ENCODE measurements around the gene ADAMTS15.

The ADAMTS15 gene

DNA sequence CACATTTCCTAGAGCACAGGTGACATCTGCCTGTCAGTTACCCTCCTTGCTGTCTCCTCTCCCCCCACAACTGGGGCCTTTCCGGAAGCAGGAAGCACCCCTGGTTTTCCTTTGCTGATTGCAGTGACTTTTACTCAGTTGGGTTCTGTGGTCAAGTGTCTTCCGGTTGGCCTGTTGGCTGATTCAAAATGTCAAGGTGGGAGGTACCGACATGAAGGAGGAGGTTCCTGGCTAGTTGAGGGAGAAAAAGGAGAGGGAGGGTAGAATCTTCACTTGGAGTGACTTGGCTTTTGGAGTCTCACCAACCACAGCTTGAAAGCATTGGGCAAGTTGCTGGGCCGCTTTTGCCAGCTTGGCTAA lies 9.3 kb upstream of the ADAMTS15 start (continued):
- TF ChIP-seq ZNF354C (tag by site-specific recombination; IDR thresholded peaks at IDR 0.05; ENCODE audit: borderline replicate concordance, low read depth) (no peak), ZNF658 (tag by site-specific recombination; IDR thresholded peaks at IDR 0.05) (no peak), ZNF37A (tag by site-specific recombination; IDR thresholded peaks at IDR 0.05) (no peak)

DNA sequence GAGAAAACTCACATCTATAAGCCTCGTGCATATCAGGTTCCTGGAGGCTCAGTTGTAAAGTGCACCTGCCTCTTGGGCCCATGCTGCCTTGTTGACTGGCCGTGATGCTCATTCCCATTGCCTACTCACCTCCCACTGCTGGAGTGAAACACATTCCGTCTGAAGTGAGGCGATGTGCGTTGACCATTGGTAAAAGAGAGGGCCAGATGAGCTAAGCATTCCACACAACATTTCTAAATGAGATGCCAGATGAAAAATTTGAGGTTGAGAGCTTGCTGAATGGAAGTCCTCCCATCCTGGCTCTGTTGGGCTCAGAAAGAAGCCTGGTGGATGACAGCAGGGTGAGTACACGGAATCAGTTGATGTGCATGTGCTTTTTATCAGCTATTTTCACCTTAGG lies 8.6 kb upstream of the ADAMTS15 start:
- CTCF ChIA-PET, result no interaction called here
- POLR2A ChIA-PET, result no interaction called here
- TF ChIP-seq ZIC2 (tag by site-specific recombination; IDR thresholded peaks at IDR 0.05) (no peak), KLF17 (tag by site-specific recombination; IDR thresholded peaks at IDR 0.05) (no peak), ZNF23 (tag by site-specific recombination; IDR thresholded peaks at IDR 0.05; ENCODE audit: borderline replicate concordance) (no peak), ZNF335 (tag by site-specific recombination; conservative IDR thresholded peaks at IDR 0.05) (no peak), ZFP69B (tag by site-specific recombination; IDR thresholded peaks at IDR 0.05) (no peak)
- TF ChIP-seq, protein P1, sequence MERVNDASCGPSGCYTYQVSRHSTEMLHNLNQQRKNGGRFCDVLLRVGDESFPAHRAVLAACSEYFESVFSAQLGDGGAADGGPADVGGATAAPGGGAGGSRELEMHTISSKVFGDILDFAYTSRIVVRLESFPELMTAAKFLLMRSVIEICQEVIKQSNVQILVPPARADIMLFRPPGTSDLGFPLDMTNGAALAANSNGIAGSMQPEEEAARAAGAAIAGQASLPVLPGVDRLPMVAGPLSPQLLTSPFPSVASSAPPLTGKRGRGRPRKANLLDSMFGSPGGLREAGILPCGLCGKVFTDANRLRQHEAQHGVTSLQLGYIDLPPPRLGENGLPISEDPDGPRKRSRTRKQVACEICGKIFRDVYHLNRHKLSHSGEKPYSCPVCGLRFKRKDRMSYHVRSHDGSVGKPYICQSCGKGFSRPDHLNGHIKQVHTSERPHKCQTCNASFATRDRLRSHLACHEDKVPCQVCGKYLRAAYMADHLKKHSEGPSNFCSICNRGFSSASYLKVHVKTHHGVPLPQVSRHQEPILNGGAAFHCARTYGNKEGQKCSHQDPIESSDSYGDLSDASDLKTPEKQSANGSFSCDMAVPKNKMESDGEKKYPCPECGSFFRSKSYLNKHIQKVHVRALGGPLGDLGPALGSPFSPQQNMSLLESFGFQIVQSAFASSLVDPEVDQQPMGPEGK (tag by site-specific recombination; IDR thresholded peaks at IDR 0.05), result no peak
- H3K4me3 ChIP-seq (ENCODE audit: low read depth, low read length), result no peak overlapping the region
- no peaks in the 10 kb centered on the region for H3K4me1 ChIP-seq (ENCODE audit: control insufficient read depth, insufficient read depth, low read length)
- H3K36me3 ChIP-seq (ENCODE audit: control insufficient read depth in 2 of 2, insufficient read depth in 1 of 2, low read length in 2 of 2), result no peaks in the 10 kb centered on the region
- H3K9me3 ChIP-seq (ENCODE audit: control insufficient read depth, insufficient read depth, low read depth, low read length), result no peaks in the 10 kb centered on the region
- H3K27ac ChIP-seq (ENCODE audit: extremely low read depth, low read depth, low read length), result no peak overlapping the region

DNA sequence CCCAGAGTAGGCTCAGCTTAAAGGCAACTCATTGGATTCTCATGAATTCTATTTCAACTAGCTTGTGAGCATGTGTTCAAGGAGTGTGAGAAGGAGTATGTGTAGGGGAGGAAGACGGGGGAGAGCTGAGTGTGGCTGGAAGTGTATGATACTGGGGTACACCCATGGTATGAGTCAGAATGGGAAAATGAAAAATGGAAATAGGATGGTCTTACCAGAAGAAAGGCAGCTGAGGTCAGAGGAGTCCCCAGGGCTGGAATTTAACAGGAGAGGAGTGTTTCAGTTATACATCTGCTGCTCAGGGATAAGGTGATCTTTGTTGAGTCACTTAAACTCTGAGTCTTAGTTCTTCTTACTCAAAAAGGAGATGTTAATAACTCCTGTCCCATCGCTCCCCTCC lies 6.7 kb upstream of the ADAMTS15 start:
- Histone ChIP-seq H3K9me3 (ENCODE audit: control insufficient read depth, insufficient read depth, low read depth, low read length) (no peaks in the 10 kb centered on the region), H3K4me1 (ENCODE audit: control insufficient read depth, insufficient read depth, low read length) (no peaks in the 10 kb centered on the region), H3K27ac (ENCODE audit: extremely low read depth, low read depth, low read length) (no peak overlapping the region), H3K36me3 (ENCODE audit: control insufficient read depth in 2 of 2, insufficient read depth in 1 of 2, low read length in 2 of 2) (no peaks in the 10 kb centered on the region), H3K4me3 (ENCODE audit: low read depth, low read length) (no peak overlapping the region)
- CTCF ChIA-PET, result interaction anchor here (0.6 to 5.5 kb wide), 7 partner anchors 8 to 453 kb away, joined by 3 to 48 read pairs (median 4); no protein-coding TSS in a partner anchor
- POLR2A ChIA-PET, result no interaction called here
- no peak for TF ChIP-seq ZFHX2 (tag by site-specific recombination; conservative IDR thresholded peaks at IDR 0.05)
- no peak for TF ChIP-seq GLIS1 (tag by site-specific recombination; IDR thresholded peaks at IDR 0.05)
- TF ChIP-seq ZNF701 (tag by site-specific recombination; IDR thresholded peaks at IDR 0.05), result no peak
- TF ChIP-seq SP2 (tag by site-specific recombination; IDR thresholded peaks at IDR 0.05), result no peak
- TF ChIP-seq, protein P2, sequence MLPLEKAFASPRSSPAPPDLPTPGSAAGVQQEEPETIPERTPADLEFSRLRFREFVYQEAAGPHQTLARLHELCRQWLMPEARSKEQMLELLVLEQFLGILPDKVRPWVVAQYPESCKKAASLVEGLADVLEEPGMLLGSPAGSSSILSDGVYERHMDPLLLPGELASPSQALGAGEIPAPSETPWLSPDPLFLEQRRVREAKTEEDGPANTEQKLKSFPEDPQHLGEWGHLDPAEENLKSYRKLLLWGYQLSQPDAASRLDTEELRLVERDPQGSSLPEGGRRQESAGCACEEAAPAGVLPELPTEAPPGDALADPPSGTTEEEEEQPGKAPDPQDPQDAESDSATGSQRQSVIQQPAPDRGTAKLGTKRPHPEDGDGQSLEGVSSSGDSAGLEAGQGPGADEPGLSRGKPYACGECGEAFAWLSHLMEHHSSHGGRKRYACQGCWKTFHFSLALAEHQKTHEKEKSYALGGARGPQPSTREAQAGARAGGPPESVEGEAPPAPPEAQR (tag by site-specific recombination; IDR thresholded peaks at IDR 0.05), result no peak
- no peak for TF ChIP-seq ZNF121 (tag by site-specific recombination; IDR thresholded peaks at IDR 0.05)
- TF ChIP-seq ZBTB8A (tag by site-specific recombination; IDR thresholded peaks at IDR 0.05), result no peak

DNA sequence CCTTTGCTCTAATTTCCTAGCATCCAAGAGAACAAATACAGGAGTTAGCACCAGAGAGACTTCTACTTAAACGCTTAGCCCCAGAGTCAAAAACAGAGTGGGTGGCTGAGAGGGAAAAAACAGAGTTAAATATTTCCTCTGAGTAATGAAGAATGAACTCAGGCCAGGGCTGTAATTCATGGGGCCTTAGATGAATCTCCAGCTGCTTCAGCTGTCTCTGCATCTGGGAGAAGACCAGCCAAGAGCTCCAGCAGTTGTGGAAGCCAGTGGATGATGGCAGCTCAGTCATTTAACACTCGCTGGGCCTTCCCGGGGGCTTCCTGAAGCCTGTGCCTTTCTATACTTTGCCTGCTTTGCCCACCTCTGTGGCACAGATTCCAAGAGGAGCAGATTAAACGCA lies 5.7 kb upstream of the ADAMTS15 start:
- no peaks in the 10 kb centered on the region for H3K9me3 ChIP-seq (ENCODE audit: control insufficient read depth, insufficient read depth, low read depth, low read length)
- no peak overlapping the region for H3K4me3 ChIP-seq (ENCODE audit: low read depth, low read length)
- POLR2A ChIA-PET, result no interaction called here
- H3K27ac ChIP-seq (ENCODE audit: extremely low read depth, low read depth, low read length), result no peak overlapping the region
- CTCF ChIA-PET, result interaction anchor here (0.6 to 5.5 kb wide), 9 partner anchors 9 to 560 kb away, joined by 3 to 48 read pairs (median 3); partner anchors contain the start of gene ADAMTS8
- H3K4me1 ChIP-seq (ENCODE audit: control insufficient read depth, insufficient read depth, low read length), result no peaks in the 10 kb centered on the region
- no peaks in the 10 kb centered on the region for H3K36me3 ChIP-seq (ENCODE audit: control insufficient read depth in 2 of 2, insufficient read depth in 1 of 2, low read length in 2 of 2)
- TF ChIP-seq ZNF747 (tag by site-specific recombination; IDR thresholded peaks at IDR 0.05) (no peak), HOXA7 (CRISPR knock-in tag; IDR thresholded peaks at IDR 0.05; ENCODE audit: borderline replicate concordance) (no peak), MEIS1 (CRISPR knock-in tag; IDR thresholded peaks at IDR 0.05; ENCODE audit: borderline replicate concordance) (no peak), ZNF292 (tag by site-specific recombination; IDR thresholded peaks at IDR 0.05; ENCODE audit: borderline replicate concordance, low read depth) (no peak), ZNF792 (tag by site-specific recombination; IDR thresholded peaks at IDR 0.05) (no peak), KLF1 (tag by site-specific recombination; IDR thresholded peaks at IDR 0.05) (no peak), ZNF350 (tag by site-specific recombination; IDR thresholded peaks at IDR 0.05) (no peak)
- TF ChIP-seq, protein P3, sequence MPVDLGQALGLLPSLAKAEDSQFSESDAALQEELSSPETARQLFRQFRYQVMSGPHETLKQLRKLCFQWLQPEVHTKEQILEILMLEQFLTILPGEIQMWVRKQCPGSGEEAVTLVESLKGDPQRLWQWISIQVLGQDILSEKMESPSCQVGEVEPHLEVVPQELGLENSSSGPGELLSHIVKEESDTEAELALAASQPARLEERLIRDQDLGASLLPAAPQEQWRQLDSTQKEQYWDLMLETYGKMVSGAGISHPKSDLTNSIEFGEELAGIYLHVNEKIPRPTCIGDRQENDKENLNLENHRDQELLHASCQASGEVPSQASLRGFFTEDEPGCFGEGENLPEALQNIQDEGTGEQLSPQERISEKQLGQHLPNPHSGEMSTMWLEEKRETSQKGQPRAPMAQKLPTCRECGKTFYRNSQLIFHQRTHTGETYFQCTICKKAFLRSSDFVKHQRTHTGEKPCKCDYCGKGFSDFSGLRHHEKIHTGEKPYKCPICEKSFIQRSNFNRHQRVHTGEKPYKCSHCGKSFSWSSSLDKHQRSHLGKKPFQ (tag by site-specific recombination; IDR thresholded peaks at IDR 0.05), result no peak

All from HEK293 (cell line).